HG02642 (cell line): ENCODE data around the gene NUMBL.

Experiments
- ATAC-seq: cut with Tn5 transposase; IDR thresholded peaks from one replicate; pipeline ENCODE4 v1.9.1; 2021; ENCODE audit warnings: mild to moderate bottlenecking; ENCODE audit not compliant: unreplicated experiment, poor library complexity

Gene NUMBL

GRCh38 chr19:40616178-40616577, 74.3 kb downstream of the NUMBL start:
- ATAC-seq, result no peak
